ENCODE measurements around the gene NR2C1.

Gene NR2C1

GRCh38 chr12:95083471-95083870 is 10.1 kb upstream of the NR2C1 start:
- no peak for DNase-seq

GRCh38 chr12:95077341-95077740 is 3.9 kb upstream of the NR2C1 start:
- DNase-seq, result no peak

- DNase-seq, result no peak
Observed at GRCh38 chr12:95074766-95075165, 1.3 kb upstream of the NR2C1 start.

- no peak for DNase-seq
Observed at GRCh38 chr12:95073698-95074520, 491 bp upstream of the NR2C1 start.

GRCh38 chr12:95070378-95070777 is 3.0 kb downstream of the NR2C1 start:
- DNase-seq, result no peak

GRCh38 chr12:95066091-95066855 is 7.1 kb downstream of the NR2C1 start:
- no peak for DNase-seq

- DNase-seq, result no peak
Observed at GRCh38 chr12:95060951-95061350, 12.5 kb downstream of the NR2C1 start.

- DNase-seq, result no peak
Observed at GRCh38 chr12:95059984-95060383, 13.4 kb downstream of the NR2C1 start.

- DNase-seq, result no peak
Observed at GRCh38 chr12:95057424-95057823, 16.0 kb downstream of the NR2C1 start.

GRCh38 chr12:95055057-95055456 is 18.4 kb downstream of the NR2C1 start:
- DNase-seq, result no peak

GRCh38 chr12:95054206-95054605 is 19.2 kb downstream of the NR2C1 start:
- no peak for DNase-seq

GRCh38 chr12:95051241-95051640 is 22.2 kb downstream of the NR2C1 start:
- DNase-seq, result no peak

- DNase-seq, result no peak
Observed at GRCh38 chr12:95037906-95038305, 35.5 kb downstream of the NR2C1 start.

- DNase-seq, result no peak
Observed at GRCh38 chr12:95034750-95035149, 38.7 kb downstream of the NR2C1 start.

- no peak for DNase-seq
Observed at GRCh38 chr12:95022477-95022876, 50.9 kb downstream of the NR2C1 start.

- no peak for DNase-seq
Observed at GRCh38 chr12:95017482-95017881, 55.9 kb downstream of the NR2C1 start.

- DNase-seq, result no peak
Observed at GRCh38 chr12:95016120-95016519, 57.3 kb downstream of the NR2C1 start.

- no peak for DNase-seq
Observed at GRCh38 chr12:95014554-95014953, 58.9 kb downstream of the NR2C1 start.

- DNase-seq, result no peak
Observed at GRCh38 chr12:95006206-95006605, 67.2 kb downstream of the NR2C1 start.

GRCh38 chr12:95004610-95005009 is 68.8 kb downstream of the NR2C1 start:
- DNase-seq, result no peak

GRCh38 chr12:95003921-95004272 is 69.5 kb downstream of the NR2C1 start:
- DNase-seq, result no peak

GRCh38 chr12:95003213-95003920 is 70.1 kb downstream of the NR2C1 start, which contains the start of gene NDUFA12:
NDUFA12 (minus strand) TSS chr12:95003697; CDS start chr12:95003680, 17 bp downstream.
- DNase-seq, result peak; percentile 94

GRCh38 chr12:95002754-95003153 is 70.7 kb downstream of the NR2C1 start:
- DNase-seq, result no peak

- DNase-seq, result no peak
Observed at GRCh38 chr12:94998326-94998725, 75.1 kb downstream of the NR2C1 start.

All from GDM1 (cell line).